Measurements from ENCODE around the gene HMGCS2. TPM values are rescaled to one million over a fixed set of nuclear protein-coding genes. Genes with fewer than 3 reads are reported as not detected.
"Not testable (repeated sequence)": the region's sequence is repeated elsewhere in the genome, so short reads cannot be mapped to it uniquely, and the experiment has no call there.

The HMGCS2 gene
- total RNA-seq, 1 experiment from 2014 or later: not detected

GRCh38 chr1:119790451-119791198 is 21.9 kb upstream of the HMGCS2 start:
- no peaks in the 10 kb centered on the region; the same call in 1 of the 2 replicates for H3K9me3 ChIP-seq (ENCODE audit: insufficient read depth, low read depth)
- no peaks in the 10 kb centered on the region for H4K20me1 ChIP-seq (ENCODE audit: insufficient read depth)
- H3K4me3 ChIP-seq: no peak overlapping the region
- no peaks in the 10 kb centered on the region for H3K36me3 ChIP-seq (ENCODE audit: low read depth)
- BruUV-seq (replicated peaks): no TSS peak
- peak in 1 of 2 experiments; percentile 54 for DNase-seq
- peaks cover 57% of the 10 kb centered on the region for H3K4me1 ChIP-seq (replicated peaks; ENCODE audit: insufficient read depth)
- H3K27ac ChIP-seq: peak overlapping the region; percentile 3; the same call in 1 of the 2 replicates
- intact Hi-C loops (cut with micrococcal nuclease; ENCODE audit: unreplicated experiment): no loop called here
- peak overlapping the region; percentile 51 for H3K4me2 ChIP-seq
- H3K79me2 ChIP-seq (ENCODE audit: low read depth): no peaks in the 10 kb centered on the region
- ChIA-PET POLR2A (ENCODE audit: unreplicated experiment) (no interaction called here), CTCF (no interaction called here)
- H2AFZ ChIP-seq: peak overlapping the region; percentile 42
- no peaks in the 10 kb centered on the region for H3K27me3 ChIP-seq (ENCODE audit: insufficient read depth, low read depth)
- 0 out of 2 replicates have a peak, but pooled peaks cover 3% of the 10 kb centered on the region for H3K9me2 ChIP-seq (ENCODE audit: insufficient read depth)
- TF ChIP-seq EZH2 (IDR thresholded peaks at IDR 0.05; ENCODE audit: low read depth) (no peak), CTCF (conservative IDR thresholded peaks at IDR 0.05) (no peak)
- peaks cover 32% of the 10 kb centered on the region for H3F3A ChIP-seq (ENCODE audit: insufficient read depth, low read depth)

DNA sequence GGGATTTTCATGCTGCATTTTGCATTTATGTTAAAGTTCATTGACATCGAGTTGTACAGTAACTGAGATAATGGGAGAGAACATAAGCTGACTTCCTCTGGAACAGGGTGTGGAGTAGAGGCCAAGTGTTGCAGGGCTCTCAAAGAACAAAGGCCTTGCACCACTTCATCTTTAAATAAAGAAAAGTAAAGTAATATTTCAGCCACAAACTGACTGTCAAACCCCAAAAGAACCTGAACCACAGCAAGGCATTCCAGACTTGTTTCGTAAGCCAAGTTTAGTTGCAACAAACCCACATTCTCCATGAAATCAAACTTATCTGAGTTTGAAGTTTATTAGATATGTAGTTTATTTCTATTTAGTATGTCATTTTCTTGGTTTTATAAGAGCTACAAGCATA is 19.1 kb upstream of the HMGCS2 start:
- H3K27me3 ChIP-seq (ENCODE audit: insufficient read depth, low read depth): no peaks in the 10 kb centered on the region
- H3K36me3 ChIP-seq (ENCODE audit: low read depth): no peaks in the 10 kb centered on the region
- peaks cover 58% of the 10 kb centered on the region for H3F3A ChIP-seq (ENCODE audit: insufficient read depth, low read depth)
- no peaks in the 10 kb centered on the region for H4K20me1 ChIP-seq (ENCODE audit: insufficient read depth)
- H3K4me2 ChIP-seq: peak overlapping the region; percentile 71
- 0 out of 2 replicates have a peak, but pooled peaks cover 3% of the 10 kb centered on the region for H3K9me2 ChIP-seq (ENCODE audit: insufficient read depth)
- no TSS peak for BruUV-seq (replicated peaks)
- no peak overlapping the region for H2AFZ ChIP-seq
- H3K4me3 ChIP-seq: 0 out of 2 replicates have a peak overlapping the region, but pooled peaks have one; percentile 1
- intact Hi-C loops (cut with micrococcal nuclease; ENCODE audit: unreplicated experiment): no loop called here
- H3K79me2 ChIP-seq (ENCODE audit: low read depth): no peaks in the 10 kb centered on the region
- no peak for TF ChIP-seq EZH2 (IDR thresholded peaks at IDR 0.05; ENCODE audit: low read depth)
- TF ChIP-seq CTCF (conservative IDR thresholded peaks at IDR 0.05): no peak
- H3K9me3 ChIP-seq (ENCODE audit: insufficient read depth, low read depth): no peaks in the 10 kb centered on the region; the same call in 1 of the 2 replicates
- peaks cover 85% of the 10 kb centered on the region for H3K4me1 ChIP-seq (replicated peaks; ENCODE audit: insufficient read depth)
- ChIA-PET CTCF (interaction anchor here (0.6 kb wide), 1 partner anchor 18 kb away, joined by 3 read pairs; no protein-coding TSS in a partner anchor), POLR2A (ENCODE audit: unreplicated experiment) (no interaction called here)
- peak overlapping the region; percentile 67 for H3K27ac ChIP-seq
- DNase-seq: peak in 1 of 2 experiments; percentile 86

GRCh38 chr1:119786473-119787050 is 17.9 kb upstream of the HMGCS2 start:
- BruUV-seq (replicated peaks); H3K9me2 ChIP-seq (ENCODE audit: insufficient read depth); H3K9me3 ChIP-seq (ENCODE audit: insufficient read depth, low read depth); H2AFZ ChIP-seq; CTCF ChIA-PET; H3K36me3 ChIP-seq (ENCODE audit: low read depth); H4K20me1 ChIP-seq (ENCODE audit: insufficient read depth); H3K27me3 ChIP-seq (ENCODE audit: insufficient read depth, low read depth); H3K79me2 ChIP-seq (ENCODE audit: low read depth); intact Hi-C loops (cut with micrococcal nuclease; ENCODE audit: unreplicated experiment): not testable (repeated sequence)
- POLR2A ChIA-PET (ENCODE audit: unreplicated experiment): interaction anchor here (0.6 kb wide), 1 partner anchor 15 kb away, joined by 3 read pairs; no protein-coding TSS in a partner anchor
- peak overlapping the region; percentile 6; the same call in 1 of the 2 replicates for H3K4me3 ChIP-seq
- peaks cover 97% of the 10 kb centered on the region for H3K4me1 ChIP-seq (replicated peaks; ENCODE audit: insufficient read depth)
- peak overlapping the region; percentile 71 for H3K4me2 ChIP-seq
- peaks cover 64% of the 10 kb centered on the region for H3F3A ChIP-seq (ENCODE audit: insufficient read depth, low read depth)
- DNase-seq: peak; percentile 22 to 89
- peak overlapping the region; percentile 67 for H3K27ac ChIP-seq

DNA sequence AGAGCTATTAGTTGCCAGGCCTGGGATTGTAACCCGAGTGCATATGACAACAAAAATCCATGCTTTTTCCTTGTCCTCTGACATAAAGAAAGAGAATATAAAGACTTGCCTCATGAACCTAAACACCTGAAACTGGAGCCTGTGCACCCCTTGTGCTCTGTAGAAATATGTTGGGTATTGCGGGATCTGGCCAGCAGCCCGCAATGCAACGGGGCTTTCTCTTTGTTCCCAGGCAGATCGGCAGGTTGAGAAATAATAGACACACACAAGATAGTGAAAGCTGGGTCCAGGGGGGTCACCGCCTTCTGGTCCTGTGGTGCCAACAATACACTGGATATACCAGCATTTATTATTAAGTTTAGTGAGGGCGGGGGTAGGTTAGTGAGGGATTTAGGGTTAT is 17.3 kb upstream of the HMGCS2 start:
- Histone ChIP-seq H3K4me3 (peak overlapping the region; percentile 6; the same call in 1 of the 2 replicates), H3K4me1 (replicated peaks; ENCODE audit: insufficient read depth) (peaks cover 96% of the 10 kb centered on the region), H3F3A (ENCODE audit: insufficient read depth, low read depth) (peaks cover 65% of the 10 kb centered on the region), H3K27ac (peak overlapping the region; percentile 67), H3K4me2 (peak overlapping the region; percentile 71)
- H2AFZ ChIP-seq; intact Hi-C loops (cut with micrococcal nuclease; ENCODE audit: unreplicated experiment); H3K36me3 ChIP-seq (ENCODE audit: low read depth); H3K9me2 ChIP-seq (ENCODE audit: insufficient read depth); H3K27me3 ChIP-seq (ENCODE audit: insufficient read depth, low read depth); H3K79me2 ChIP-seq (ENCODE audit: low read depth); H4K20me1 ChIP-seq (ENCODE audit: insufficient read depth); BruUV-seq (replicated peaks); H3K9me3 ChIP-seq (ENCODE audit: insufficient read depth, low read depth); DNase-seq; CTCF ChIA-PET: not testable (repeated sequence)
- POLR2A ChIA-PET (ENCODE audit: unreplicated experiment): interaction anchor here (0.6 kb wide), 1 partner anchor 16 kb away, joined by 3 read pairs; no protein-coding TSS in a partner anchor
